T-helper 1 cell treated with Interleukin-12 subunit alpha and Interleukin-12 subunit beta and Interleukin-4 antibody, amounts not matched to agents 30 ng/mL and 1 ng/mL, for 36 hours (primary cell): ENCODE data around the gene CERKL. TPM values are rescaled to one million over a fixed set of nuclear protein-coding genes. Genes with fewer than 3 reads are reported as not detected.

ENCODE experiments used
- intact Hi-C: fragments of 100-400 bp; cut with micrococcal nuclease; formaldehyde crosslinking; loops from one replicate; pipeline ENCODE4 v1.15.1; 2024
- total RNA-seq: library from RNA; stranded (reverse); gene quantifications from 2 replicates; pipeline ENCODE4 v1.2.3, GENCODE V29; 2022

Gene CERKL
- total RNA-seq, 1 donor from 2014 or later, result 0.07 TPM

GRCh38 chr2:181678861-181679543 lies 22.1 kb upstream of the CERKL start:
- intact Hi-C loops, result loop anchor here (1.0 kb wide), 1 partner anchor 7 kb away; no protein-coding TSS in a partner anchor

GRCh38 chr2:181677912-181678586 lies 21.1 kb upstream of the CERKL start:
- intact Hi-C loops, result loop anchor here (1.0 kb wide), 1 partner anchor 8 kb away; no protein-coding TSS in a partner anchor

- intact Hi-C loops, result no loop called here
These were observed 18.3 kb upstream of the CERKL start for GRCh38 chr2:181675254-181675653.

- intact Hi-C loops, result no loop called here
These were observed 17.6 kb upstream of the CERKL start for GRCh38 chr2:181674461-181674860.

- intact Hi-C loops, result no loop called here
These were observed 16.3 kb upstream of the CERKL start for GRCh38 chr2:181673173-181673572.

- intact Hi-C loops, result no loop called here
These were observed 15.5 kb upstream of the CERKL start for GRCh38 chr2:181672255-181673008.

GRCh38 chr2:181670632-181671031 lies 13.7 kb upstream of the CERKL start:
- intact Hi-C loops, result no loop called here

GRCh38 chr2:181667234-181667633 lies 10.3 kb upstream of the CERKL start:
- intact Hi-C loops, result no loop called here

- intact Hi-C loops, result no loop called here
These were observed 5.4 kb upstream of the CERKL start for GRCh38 chr2:181662287-181662686.

- intact Hi-C loops, result no loop called here
These were observed 3.3 kb upstream of the CERKL start for GRCh38 chr2:181660181-181660580.

- intact Hi-C loops, result loop anchor here (5.0 kb wide), 1 partner anchor 34 kb away; no protein-coding TSS in a partner anchor
These were observed 1.5 kb upstream of the CERKL start for GRCh38 chr2:181658444-181658843.

GRCh38 chr2:181657379-181657778 lies 474 bp upstream of the CERKL start:
- intact Hi-C loops, result loop anchor here (5.0 kb wide), 1 partner anchor 35 kb away; no protein-coding TSS in a partner anchor

- intact Hi-C loops, result loop anchor here (2.0 to 5.0 kb wide), 2 partner anchors 25 to 37 kb away; partner anchors contain the start of gene NEUROD1
These were observed 1.4 kb downstream of the CERKL start for GRCh38 chr2:181655519-181655918.

- intact Hi-C loops, result no loop called here
These were observed 7.4 kb downstream of the CERKL start for GRCh38 chr2:181649436-181649979.

GRCh38 chr2:181648478-181649155 lies 8.3 kb downstream of the CERKL start:
- intact Hi-C loops, result no loop called here

- intact Hi-C loops, result no loop called here
These were observed 10.4 kb downstream of the CERKL start for GRCh38 chr2:181646415-181646987.

- intact Hi-C loops, result no loop called here
These were observed 13.8 kb downstream of the CERKL start for GRCh38 chr2:181643151-181643550.

- intact Hi-C loops, result no loop called here
These were observed 14.8 kb downstream of the CERKL start for GRCh38 chr2:181642086-181642485.

- intact Hi-C loops, result no loop called here
These were observed 17.2 kb downstream of the CERKL start for GRCh38 chr2:181639686-181640085.

GRCh38 chr2:181632733-181633401 lies 24.0 kb downstream of the CERKL start:
- intact Hi-C loops, result no loop called here
